Measurements from ENCODE around the gene IL1RAPL1. TPM values are rescaled to one million over a fixed set of nuclear protein-coding genes. Genes with fewer than 3 reads are reported as not detected.
"Not testable (repeated sequence)": the region's sequence is repeated elsewhere in the genome, so short reads cannot be mapped to it uniquely, and the experiment has no call there.

IL1RAPL1 gene
- total RNA-seq, 1 donor from 2014 or later: not detected

DNA sequence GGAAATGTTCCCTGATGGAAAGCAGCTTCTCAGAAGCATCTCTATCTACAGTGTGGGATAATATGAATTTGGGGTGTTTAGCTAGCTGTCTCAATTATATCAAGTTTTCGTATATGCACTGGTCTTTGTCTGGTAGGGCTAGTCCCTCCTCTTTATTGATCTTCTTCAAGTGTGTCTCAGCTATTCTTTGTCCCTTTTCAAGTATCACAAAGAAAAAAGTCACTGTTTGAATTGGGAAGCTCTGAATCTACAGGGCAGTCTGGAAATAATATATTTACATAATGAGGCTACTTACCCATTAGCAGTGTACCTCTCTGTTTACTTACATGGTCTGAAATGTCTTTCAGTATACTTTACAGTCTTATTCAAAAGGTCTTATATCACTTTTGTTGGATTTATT lies 526.0 kb downstream of the IL1RAPL1 start:
- H3K27me3 ChIP-seq (ENCODE audit: control insufficient read depth, insufficient read depth, low read length): no peaks in the 10 kb centered on the region
- no peak overlapping the region for H3K4me3 ChIP-seq (ENCODE audit: low read depth, low read length)
- DNase-seq (ENCODE audit: low read depth): no peak
- H3K36me3 ChIP-seq (ENCODE audit: control insufficient read depth, insufficient read depth, low read length): no peaks in the 10 kb centered on the region
- TF ChIP-seq, protein P1, sequence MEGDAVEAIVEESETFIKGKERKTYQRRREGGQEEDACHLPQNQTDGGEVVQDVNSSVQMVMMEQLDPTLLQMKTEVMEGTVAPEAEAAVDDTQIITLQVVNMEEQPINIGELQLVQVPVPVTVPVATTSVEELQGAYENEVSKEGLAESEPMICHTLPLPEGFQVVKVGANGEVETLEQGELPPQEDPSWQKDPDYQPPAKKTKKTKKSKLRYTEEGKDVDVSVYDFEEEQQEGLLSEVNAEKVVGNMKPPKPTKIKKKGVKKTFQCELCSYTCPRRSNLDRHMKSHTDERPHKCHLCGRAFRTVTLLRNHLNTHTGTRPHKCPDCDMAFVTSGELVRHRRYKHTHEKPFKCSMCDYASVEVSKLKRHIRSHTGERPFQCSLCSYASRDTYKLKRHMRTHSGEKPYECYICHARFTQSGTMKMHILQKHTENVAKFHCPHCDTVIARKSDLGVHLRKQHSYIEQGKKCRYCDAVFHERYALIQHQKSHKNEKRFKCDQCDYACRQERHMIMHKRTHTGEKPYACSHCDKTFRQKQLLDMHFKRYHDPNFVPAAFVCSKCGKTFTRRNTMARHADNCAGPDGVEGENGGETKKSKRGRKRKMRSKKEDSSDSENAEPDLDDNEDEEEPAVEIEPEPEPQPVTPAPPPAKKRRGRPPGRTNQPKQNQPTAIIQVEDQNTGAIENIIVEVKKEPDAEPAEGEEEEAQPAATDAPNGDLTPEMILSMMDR (IDR thresholded peaks at IDR 0.05; ENCODE audit: insufficient read depth, low read length, severe bottlenecking): no peak
- FAIRE-seq: no peak

DNA sequence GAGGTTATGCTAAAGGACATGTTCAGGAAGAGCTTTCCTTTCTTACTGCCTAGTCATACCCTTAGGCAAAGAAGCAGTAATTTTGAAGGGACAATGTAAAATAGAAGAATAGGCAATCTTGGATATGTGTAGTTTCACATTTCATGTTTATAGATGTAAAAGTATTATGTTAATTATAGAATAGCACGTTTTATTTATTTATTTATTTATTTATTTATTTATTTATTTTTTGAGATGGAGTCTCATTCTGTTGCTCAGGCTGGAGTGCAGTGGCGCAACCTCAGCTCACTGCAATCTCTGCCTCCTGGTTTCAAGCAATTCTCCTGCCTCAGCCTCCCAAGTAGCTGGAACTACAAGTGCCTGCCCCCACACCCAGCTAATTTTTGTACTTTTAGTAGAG lies 535.6 kb downstream of the IL1RAPL1 start:
- H3K4me3 ChIP-seq (ENCODE audit: low read depth, low read length); FAIRE-seq; H3K36me3 ChIP-seq (ENCODE audit: control insufficient read depth, insufficient read depth, low read length); DNase-seq (ENCODE audit: low read depth); H3K27me3 ChIP-seq (ENCODE audit: control insufficient read depth, insufficient read depth, low read length): not testable (repeated sequence)

DNA sequence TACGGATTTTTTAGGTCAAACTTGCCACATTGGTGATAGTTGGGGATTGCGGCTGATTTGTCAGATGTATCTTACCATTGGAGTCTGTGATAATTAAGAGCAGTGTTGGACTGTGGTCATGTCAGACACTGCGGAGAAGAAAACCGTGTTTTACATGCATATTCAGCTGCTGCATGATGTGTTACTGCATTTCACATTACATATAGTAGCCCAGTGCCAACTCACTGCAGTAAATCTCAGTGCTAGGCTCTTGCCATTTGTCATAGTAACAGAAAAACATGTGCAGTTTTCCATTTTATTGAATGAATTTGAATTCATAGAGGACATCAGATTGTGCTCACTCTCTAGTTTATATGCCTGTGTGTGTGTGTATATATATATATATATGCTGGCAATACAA lies 543.7 kb downstream of the IL1RAPL1 start:
- Histone ChIP-seq H3K4me3 (ENCODE audit: low read depth, low read length) (no peak overlapping the region), H3K27me3 (ENCODE audit: control insufficient read depth, insufficient read depth, low read length) (no peaks in the 10 kb centered on the region), H3K36me3 (ENCODE audit: control insufficient read depth, insufficient read depth, low read length) (no peaks in the 10 kb centered on the region)
- TF ChIP-seq, protein P1 (IDR thresholded peaks at IDR 0.05; ENCODE audit: insufficient read depth, low read length, severe bottlenecking): no peak
- FAIRE-seq (no peak), DNase-seq (ENCODE audit: low read depth) (no peak)

DNA sequence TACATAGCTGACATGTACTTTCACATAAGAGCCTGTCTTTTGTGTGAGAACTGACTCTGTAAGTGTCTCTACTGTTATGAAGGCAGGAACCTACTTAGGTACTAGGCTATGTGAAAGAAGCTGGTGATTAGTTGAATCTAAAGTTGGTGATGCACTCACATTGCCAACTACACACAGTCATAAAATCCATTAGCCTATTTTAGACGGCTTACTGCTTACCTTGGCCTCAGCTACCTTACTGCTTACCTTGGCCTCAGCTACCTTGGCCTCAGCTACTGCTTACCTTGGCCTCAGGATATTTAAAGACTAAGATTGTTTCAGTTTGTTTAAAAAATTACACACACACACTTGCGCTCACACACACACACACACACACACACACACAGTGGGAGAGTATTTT lies 549.7 kb downstream of the IL1RAPL1 start:
- Histone ChIP-seq H3K4me3 (ENCODE audit: low read depth, low read length) (no peak overlapping the region), H3K36me3 (ENCODE audit: control insufficient read depth, insufficient read depth, low read length) (no peaks in the 10 kb centered on the region), H3K27me3 (ENCODE audit: control insufficient read depth, insufficient read depth, low read length) (no peaks in the 10 kb centered on the region)
- TF ChIP-seq, protein P1 (IDR thresholded peaks at IDR 0.05; ENCODE audit: insufficient read depth, low read length, severe bottlenecking): no peak
- FAIRE-seq (no peak), DNase-seq (ENCODE audit: low read depth) (no peak)

DNA sequence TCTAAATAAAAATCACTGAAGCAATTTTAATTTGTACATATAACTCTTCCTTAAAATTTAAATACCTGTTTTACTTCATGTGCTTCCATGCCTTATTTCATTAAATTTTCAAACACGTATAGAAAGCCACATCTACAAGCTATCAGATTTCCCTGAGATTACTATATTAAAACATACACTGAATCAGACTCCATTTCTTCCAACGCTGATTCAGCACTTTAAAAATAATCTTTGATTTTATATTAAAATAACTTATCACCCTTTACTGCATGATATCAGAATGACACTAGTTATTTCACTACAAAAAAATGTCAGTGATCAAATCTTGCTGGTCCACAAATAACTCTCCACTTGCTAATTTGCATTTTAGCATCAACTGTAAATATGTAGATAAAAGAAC lies 550.8 kb downstream of the IL1RAPL1 start:
- no peaks in the 10 kb centered on the region for H3K27me3 ChIP-seq (ENCODE audit: control insufficient read depth, insufficient read depth, low read length)
- H3K4me3 ChIP-seq (ENCODE audit: low read depth, low read length): no peak overlapping the region
- FAIRE-seq: no peak
- no peaks in the 10 kb centered on the region for H3K36me3 ChIP-seq (ENCODE audit: control insufficient read depth, insufficient read depth, low read length)
- DNase-seq (ENCODE audit: low read depth): no peak
- TF ChIP-seq, protein P1 (IDR thresholded peaks at IDR 0.05; ENCODE audit: insufficient read depth, low read length, severe bottlenecking): no peak

DNA sequence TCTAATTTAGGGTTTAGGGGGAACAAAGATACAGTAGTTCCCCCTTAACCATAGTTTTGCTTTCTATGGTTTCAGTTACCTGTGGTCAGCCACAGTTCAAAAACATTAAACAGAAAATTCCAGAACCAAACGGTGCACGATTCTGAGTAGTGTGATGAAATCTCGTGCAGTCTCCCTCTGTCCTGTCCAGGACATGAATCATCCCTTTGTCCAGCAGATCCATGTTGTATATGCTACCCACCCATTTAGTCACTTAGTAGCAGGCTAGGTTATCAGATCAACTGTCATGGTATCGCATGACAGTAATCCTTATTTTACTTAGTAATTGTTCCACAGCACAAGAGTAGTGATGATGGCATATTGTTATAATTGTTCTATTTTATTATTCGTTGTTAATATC lies 556.1 kb downstream of the IL1RAPL1 start:
- FAIRE-seq (no peak), DNase-seq (ENCODE audit: low read depth) (no peak)
- H3K27me3 ChIP-seq (ENCODE audit: control insufficient read depth, insufficient read depth, low read length): no peaks in the 10 kb centered on the region
- H3K36me3 ChIP-seq (ENCODE audit: control insufficient read depth, insufficient read depth, low read length): no peaks in the 10 kb centered on the region
- no peak overlapping the region for H3K4me3 ChIP-seq (ENCODE audit: low read depth, low read length)
- TF ChIP-seq, protein P1 (IDR thresholded peaks at IDR 0.05; ENCODE audit: insufficient read depth, low read length, severe bottlenecking): no peak

All from bronchial epithelial cell (primary cell).